HepG2 (cell line): ENCODE measurements around the gene DDR1. TPM values are rescaled to one million over a fixed set of nuclear protein-coding genes. Genes with fewer than 3 reads are reported as not detected.

Source experiments
- CCDC6 ChIP-seq: sonication (generic); formaldehyde crosslinking; IDR thresholded peaks from 2 replicates; pipeline ENCODE4 v1.8.1; 2022; ENCODE audit warnings: mild to moderate bottlenecking, missing genetic modification reagents, moderate library complexity
- CEBPG ChIP-seq: IDR thresholded peaks from 2 replicates; pipeline ENCODE4 v1.6.1; 2016
- EP300 ChIP-seq, 3 experiments: sonication (generic) in 1 of 3; formaldehyde crosslinking in 1 of 3; IDR thresholded peaks; 2 replicates each; pipeline versions ENCODE4 v1.5.1 to v1.6.1; 2011 to 2020; ENCODE audit warnings: low read depth in 2 of 3, low read length in 2 of 3, borderline replicate concordance in 1 of 3, improper control_type of control experiment in 1 of 3, mild to moderate bottlenecking in 1 of 3, missing genetic modification reagents in 1 of 3, moderate library complexity in 1 of 3
- KAT8 ChIP-seq: IDR thresholded peaks from 2 replicates; pipeline ENCODE4 v1.6.1; 2016; ENCODE audit warnings: missing genetic modification reagents, missing compliant biosample characterization
- MAZ ChIP-seq, 2 experiments: sonication (generic) in 1 of 2; formaldehyde crosslinking in 1 of 2; IDR thresholded peaks; 2 replicates each; pipeline versions ENCODE4 v1.5.0 to v1.6.1; 2012 to 2020; ENCODE audit warnings: low read depth in 2 of 2, mild to moderate bottlenecking in 2 of 2, borderline replicate concordance in 1 of 2, improper control_type of control experiment in 1 of 2, low read length in 1 of 2, missing genetic modification reagents in 1 of 2, moderate library complexity in 1 of 2
- SOX13 ChIP-seq, 3 experiments: fragments of 450-650 bp in 1 of 3; sonication (generic) in 1 of 3; formaldehyde crosslinking in 1 of 3; IDR thresholded peaks in 2 of 3; conservative IDR thresholded peaks in 1 of 3; 2 replicates each; pipeline versions ENCODE4 v1.5.0 to v1.6.1; 2016 to 2020; ENCODE audit warnings: antibody characterized with exemption in 1 of 3, mild to moderate bottlenecking in 1 of 3, missing compliant biosample characterization in 1 of 3, missing genetic modification reagents in 1 of 3, moderate library complexity in 1 of 3
- STAG1 ChIP-seq: sonication (generic); formaldehyde crosslinking; IDR thresholded peaks from 2 replicates; pipeline ENCODE4 v1.4.0; 2020; ENCODE audit warnings: missing genetic modification reagents
- TEAD3 ChIP-seq: optimal IDR thresholded peaks from 2 replicates; pipeline ENCODE3; 2016; ENCODE audit warnings: borderline replicate concordance
- ZFP90 ChIP-seq: sonication (generic); formaldehyde crosslinking; IDR thresholded peaks from 2 replicates; pipeline ENCODE4 v1.8.0; 2022; ENCODE audit warnings: missing genetic modification reagents, mild to moderate bottlenecking, inconsistent platforms, borderline replicate concordance
- ZNF572 ChIP-seq: sonication (generic); formaldehyde crosslinking; IDR thresholded peaks from 2 replicates; pipeline ENCODE4 v1.5.1; 2020; ENCODE audit warnings: mild to moderate bottlenecking, missing genetic modification reagents
- ZNF629 ChIP-seq: sonication (generic); formaldehyde crosslinking; conservative IDR thresholded peaks from 2 replicates; pipeline ENCODE4 v1.5.0; 2020; ENCODE audit warnings: missing genetic modification reagents
- ZNF709 ChIP-seq: sonication (generic); formaldehyde crosslinking; IDR thresholded peaks from 2 replicates; pipeline ENCODE4 v1.5.0; 2020; ENCODE audit warnings: mild to moderate bottlenecking, missing genetic modification reagents
- ZSCAN21 ChIP-seq: sonication (generic); formaldehyde crosslinking; IDR thresholded peaks from 2 replicates; pipeline ENCODE4 v1.8.0; 2022; ENCODE audit warnings: mild to moderate bottlenecking, missing genetic modification reagents, moderate library complexity, borderline replicate concordance
- polyA plus RNA-seq, 8 experiments: library from polyadenylated mRNA; depleted of rRNA in 3 of 8; stranded (reverse) in 7 of 8; unstranded in 1 of 8; fragments of >200 nt; fragmentation: Illumina TruSeq in 4 of 8; extraction: Trizol in 4 of 8; gene quantifications; 2 replicates each; pipeline versions ENCODE4 v1.2.1 to v1.2.3, GENCODE V29; 2011 to 2016; ENCODE audit warnings: low read depth in 4 of 8, missing spikeins in 1 of 8, mixed read lengths in 1 of 8; ENCODE audit not compliant: insufficient read depth in 1 of 8
- total RNA-seq, 5 experiments: library from RNA; depleted of rRNA; stranded (reverse); fragments of >200 nt; fragmentation: Illumina TruSeq; extraction: Trizol; gene quantifications; 2 replicates each; pipeline ENCODE4 v1.2.3, GENCODE V29; 2016; ENCODE audit warnings: low read depth in 1 of 5
- TF ChIP-seq, protein P1 (sequence below): sonication (generic); formaldehyde crosslinking; IDR thresholded peaks from 2 replicates; pipeline ENCODE4 v1.4.0; 2020; ENCODE audit warnings: missing genetic modification reagents, low read depth, mild to moderate bottlenecking, borderline replicate concordance
- TF ChIP-seq, protein P2 (sequence below): sonication (generic); formaldehyde crosslinking; IDR thresholded peaks from 2 replicates; pipeline ENCODE4 v1.5.1; 2020; ENCODE audit warnings: mild to moderate bottlenecking, missing genetic modification reagents, moderate library complexity

The DDR1 gene
- total and polyA plus RNA-seq, 2 of the 13 experiments (the other 11 are each of a cell fraction or from before 2014, with no cell fraction given): 16.7 to 20.2 TPM

DNA sequence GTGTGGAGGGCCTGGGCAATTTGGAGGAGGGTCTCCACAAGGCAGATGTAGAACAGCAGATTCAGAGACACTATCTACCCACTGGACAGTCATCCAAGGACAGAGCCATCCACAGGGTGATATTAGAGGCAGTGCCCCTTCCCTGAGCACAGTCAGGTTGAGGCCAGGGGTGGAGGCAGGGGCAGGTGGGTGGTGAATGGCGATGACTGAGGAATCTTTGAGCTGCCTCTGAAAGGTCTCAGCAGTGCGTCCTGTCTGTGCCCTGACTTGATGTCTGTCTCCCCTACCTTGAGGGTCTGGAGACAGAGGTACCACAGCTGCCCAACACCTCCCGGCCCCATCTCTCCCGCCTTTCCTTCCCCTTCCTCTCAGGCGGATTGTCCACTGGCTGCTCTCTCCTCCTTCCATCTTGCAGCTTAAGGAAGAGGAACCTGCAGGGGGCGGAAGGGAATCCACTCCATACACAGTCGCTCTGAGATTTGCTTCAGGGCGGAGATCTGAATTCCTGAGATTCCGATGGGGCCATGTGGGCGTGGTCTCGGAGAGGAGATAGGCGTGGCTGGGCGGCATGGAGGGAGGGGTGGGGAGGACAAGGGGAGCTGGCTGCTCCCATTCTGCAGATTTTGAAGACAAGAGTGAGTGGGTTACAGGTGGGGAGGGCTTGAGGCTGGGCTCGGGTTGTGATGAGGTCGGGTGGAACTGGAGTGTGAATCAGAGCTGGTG, 58.2 kb downstream of the DDR1 start (continued):
- 0 out of 2 replicates have a peak, but pooled peaks have one; percentile 33 for TF ChIP-seq ZNF709 (CRISPR knock-in tag)
- 0 out of 2 replicates have a peak, but pooled peaks have one; percentile 40 for TF ChIP-seq CCDC6
- no peak for TF ChIP-seq SOX13 (IDR thresholded peaks at IDR 0.05)
- peak in 1 of 2 experiments; percentile 38; a peak in 1 of 4 replicates for TF ChIP-seq SOX13 (CRISPR knock-in tag; conservative IDR thresholded peaks at IDR 0.05 in 1 of 2, IDR thresholded peaks at IDR 0.05 in 1 of 2)
- TF ChIP-seq MAZ (IDR thresholded peaks at IDR 0.05; ENCODE audit: borderline replicate concordance, low read depth, low read length): peak; percentile 29; the same call in 1 of the 2 replicates
- TF ChIP-seq MAZ (CRISPR knock-in tag; IDR thresholded peaks at IDR 0.05; ENCODE audit: low read depth): no peak
- TF ChIP-seq ZNF629 (CRISPR knock-in tag): peak; percentile 88
- TF ChIP-seq CEBPG: no peak
- peak; percentile 62 for TF ChIP-seq STAG1 (CRISPR knock-in tag)
- TF ChIP-seq ZNF572 (CRISPR knock-in tag): 0 out of 2 replicates have a peak, but pooled peaks have one; percentile 14
- TF ChIP-seq, protein P1, sequence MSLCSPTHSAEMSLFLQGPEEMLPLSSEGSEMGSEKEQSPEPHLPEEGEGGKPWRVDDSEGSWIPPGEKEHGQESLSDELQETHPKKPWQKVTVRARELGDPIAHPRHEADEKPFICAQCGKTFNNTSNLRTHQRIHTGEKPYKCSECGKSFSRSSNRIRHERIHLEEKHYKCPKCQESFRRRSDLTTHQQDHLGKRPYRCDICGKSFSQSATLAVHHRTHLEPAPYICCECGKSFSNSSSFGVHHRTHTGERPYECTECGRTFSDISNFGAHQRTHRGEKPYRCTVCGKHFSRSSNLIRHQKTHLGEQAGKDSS (CRISPR knock-in tag): peak; percentile 59; the same call in 1 of the 2 replicates
- no peak for TF ChIP-seq EP300 (IDR thresholded peaks at IDR 0.05; ENCODE audit: low read depth in 2 of 2, low read length in 2 of 2)
- TF ChIP-seq EP300 (CRISPR knock-in tag; IDR thresholded peaks at IDR 0.05; ENCODE audit: borderline replicate concordance): 0 out of 2 replicates have a peak, but pooled peaks have one; percentile 20
- TF ChIP-seq ZSCAN21 (CRISPR knock-in tag): no peak
- TF ChIP-seq, protein P2, sequence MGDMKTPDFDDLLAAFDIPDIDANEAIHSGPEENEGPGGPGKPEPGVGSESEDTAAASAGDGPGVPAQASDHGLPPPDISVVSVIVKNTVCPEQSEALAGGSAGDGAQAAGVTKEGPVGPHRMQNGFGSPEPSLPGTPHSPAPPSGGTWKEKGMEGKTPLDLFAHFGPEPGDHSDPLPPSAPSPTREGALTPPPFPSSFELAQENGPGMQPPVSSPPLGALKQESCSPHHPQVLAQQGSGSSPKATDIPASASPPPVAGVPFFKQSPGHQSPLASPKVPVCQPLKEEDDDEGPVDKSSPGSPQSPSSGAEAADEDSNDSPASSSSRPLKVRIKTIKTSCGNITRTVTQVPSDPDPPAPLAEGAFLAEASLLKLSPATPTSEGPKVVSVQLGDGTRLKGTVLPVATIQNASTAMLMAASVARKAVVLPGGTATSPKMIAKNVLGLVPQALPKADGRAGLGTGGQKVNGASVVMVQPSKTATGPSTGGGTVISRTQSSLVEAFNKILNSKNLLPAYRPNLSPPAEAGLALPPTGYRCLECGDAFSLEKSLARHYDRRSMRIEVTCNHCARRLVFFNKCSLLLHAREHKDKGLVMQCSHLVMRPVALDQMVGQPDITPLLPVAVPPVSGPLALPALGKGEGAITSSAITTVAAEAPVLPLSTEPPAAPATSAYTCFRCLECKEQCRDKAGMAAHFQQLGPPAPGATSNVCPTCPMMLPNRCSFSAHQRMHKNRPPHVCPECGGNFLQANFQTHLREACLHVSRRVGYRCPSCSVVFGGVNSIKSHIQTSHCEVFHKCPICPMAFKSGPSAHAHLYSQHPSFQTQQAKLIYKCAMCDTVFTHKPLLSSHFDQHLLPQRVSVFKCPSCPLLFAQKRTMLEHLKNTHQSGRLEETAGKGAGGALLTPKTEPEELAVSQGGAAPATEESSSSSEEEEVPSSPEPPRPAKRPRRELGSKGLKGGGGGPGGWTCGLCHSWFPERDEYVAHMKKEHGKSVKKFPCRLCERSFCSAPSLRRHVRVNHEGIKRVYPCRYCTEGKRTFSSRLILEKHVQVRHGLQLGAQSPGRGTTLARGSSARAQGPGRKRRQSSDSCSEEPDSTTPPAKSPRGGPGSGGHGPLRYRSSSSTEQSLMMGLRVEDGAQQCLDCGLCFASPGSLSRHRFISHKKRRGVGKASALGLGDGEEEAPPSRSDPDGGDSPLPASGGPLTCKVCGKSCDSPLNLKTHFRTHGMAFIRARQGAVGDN (CRISPR knock-in tag): peak; percentile 30; the same call in 1 of the 2 replicates
- no peak for TF ChIP-seq ZFP90
- TF ChIP-seq TEAD3 (CRISPR knock-in tag): peak; percentile 97
- no peak for TF ChIP-seq KAT8
